Right lobe of liver (tissue), 6 donors: ENCODE measurements around the gene CDC42BPB. TPM values are rescaled to one million over a fixed set of nuclear protein-coding genes. Genes with fewer than 3 reads are reported as not detected.
A peak's percentile ranks its signal among the peaks of the same experiment; 100 is the strongest.

Source experiments
- ATAC-seq, 4 donors: fragments of 200-7000 bp; cut with Tn5 transposase; one replicate each; pipeline ENCODE4 v1.9.1; 2020; ENCODE audit warnings: mild to moderate bottlenecking in 4 of 4, moderate library complexity in 4 of 4
- DNase-seq, 3 donors: peaks; one replicate each; pipeline ENCODE4 v3.0.0-alpha.2; 2020
- H3K27ac ChIP-seq, 3 donors: fragments of 200-600 bp; one replicate each; pipeline ENCODE4 v1.8.0; 2022
- H3K27me3 ChIP-seq, 2 donors: fragments of 200-600 bp; one replicate each; pipeline ENCODE4 v1.8.0; 2022
- H3K36me3 ChIP-seq, 4 donors: fragments of 200-600 bp; sonication (generic) in 1 of 4; one replicate each; pipeline versions ENCODE4 v1.5.1 to v1.8.0; 2017 to 2022; ENCODE audit warnings: control low read depth in 1 of 4
- H3K4me1 ChIP-seq, 4 donors: fragments of 200-600 bp; sonication (generic) in 1 of 4; one replicate each; pipeline versions ENCODE4 v1.5.1 to v1.8.0; 2017 to 2022; ENCODE audit warnings: control low read depth in 1 of 4
- H3K4me3 ChIP-seq, 3 donors: fragments of 200-600 bp; one replicate each; pipeline ENCODE4 v1.8.0; 2022
- H3K9me3 ChIP-seq, 4 donors: fragments of 200-600 bp; sonication (generic) in 1 of 4; one replicate each; pipeline versions ENCODE4 v1.5.1 to v1.8.0; 2017 to 2022; ENCODE audit warnings: control low read depth in 1 of 4
- POLR2A ChIP-seq: fragments of 450-650 bp; IDR thresholded peaks from one replicate; pipeline ENCODE4 v1.6.1; 2017; ENCODE audit warnings: antibody characterized with exemption, mild to moderate bottlenecking
- WGBS: methylation state at CpG from one replicate; pipeline ENCODE4 v1.1.6; 2018; ENCODE audit warnings: low coverage, low lambda C conversion rate; ENCODE audit not compliant: insufficient coverage; ENCODE audit errors: missing lambda C conversion rate; 5-methylcytosine and 5-hydroxymethylcytosine counted together
- intact Hi-C, 2 donors: fragments of 100-400 bp; cut with DNase I; formaldehyde crosslinking; loops; one replicate each; pipeline versions ENCODE4 v1.11.2 to v1.14.1; 2022
- total RNA-seq, 6 experiments: library from RNA; depleted of rRNA in 2 of 6; stranded (reverse); fragments of >200 nt in 2 of 6; fragmentation: NEBNext Ultra II Directional in 3 of 6; extraction: Animal tissue kit (Norgen Biotek cat#: 25700) in 3 of 6; gene quantifications; one replicate each; pipeline versions ENCODE4 v1.1.0 to v1.2.4, GENCODE V29; 2016 to 2023
- TF ChIP-seq, protein P1 (sequence below), 4 donors: fragments of 200-600 bp in 3 of 4; fragments of 450-650 bp in 1 of 4; IDR thresholded peaks; one replicate each; pipeline versions ENCODE4 v1.5.1 to v1.8.0; 2016 to 2022; ENCODE audit warnings: antibody characterized with exemption in 4 of 4, mild to moderate bottlenecking in 2 of 4
- donor health status: DM: no; HTN: yes; CAD: no.
- donor health status: DM: no; HTN: no; CAD: no.
- donor health status: DM: no; HTN: no; CAD: no.
- donor health status: DM: no; HTN: yes; CAD: no.
- donor health status: DM: no; HTN: yes; CAD: no.

The CDC42BPB gene
- total RNA-seq, 6 experiments from 2014 or later, result 38.4 to 55.5 (median 43.0) TPM

DNA sequence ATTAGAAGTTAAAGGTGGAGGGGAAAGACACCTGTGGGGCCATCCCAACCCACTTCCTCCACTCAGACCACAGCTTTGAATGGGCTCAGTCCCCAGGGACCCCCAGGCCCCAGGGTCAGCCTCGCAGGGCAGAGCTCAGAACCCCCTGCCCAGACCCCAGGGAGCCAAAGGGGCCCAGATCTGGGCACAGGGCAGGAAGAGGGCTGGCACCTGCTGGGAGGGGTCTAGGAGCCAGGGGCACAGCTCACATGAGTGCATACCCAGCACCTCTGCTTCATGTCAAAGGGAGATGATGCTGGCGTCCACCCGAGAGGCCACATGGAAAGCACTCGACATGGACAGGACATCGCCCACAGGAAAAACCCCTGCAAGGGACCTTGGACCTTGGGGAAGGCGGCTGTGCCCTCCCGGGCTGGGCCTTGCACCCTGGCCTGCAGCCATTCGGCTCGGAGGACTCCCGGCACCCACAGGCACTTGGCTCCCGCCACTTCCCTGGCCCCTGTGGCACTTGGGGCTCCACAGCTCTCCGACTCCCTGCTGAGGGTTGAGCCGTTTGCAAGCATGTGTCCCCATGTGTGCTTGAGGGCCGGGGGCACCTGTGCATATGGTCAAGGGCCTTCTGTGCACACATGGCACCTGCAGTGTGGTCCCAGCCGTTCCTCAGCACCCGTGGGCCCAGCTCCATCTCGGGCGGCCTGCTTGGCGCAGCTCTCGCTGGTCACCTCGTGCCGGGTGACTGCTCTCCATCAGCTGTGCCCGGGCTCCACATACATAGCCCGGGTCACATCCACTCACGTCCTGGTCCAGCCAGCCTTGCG, 142.7 kb downstream of the CDC42BPB start:
- Histone ChIP-seq H3K4me3 (no peak overlapping the region), H3K9me3 (no peaks in the 10 kb centered on the region), H3K27ac (no peak overlapping the region), H3K36me3 (no peaks in the 10 kb centered on the region), H3K4me1 (peaks cover 0 to 5% (median 0%) of the 10 kb centered on the region in 4 donors), H3K27me3 (no peaks in the 10 kb centered on the region)
- ATAC-seq, result peak; percentile 48 to 62 (median 58)
- WGBS, result 49% methylated on average over 3 of the region's 26 CpGs
- DNase-seq, result peak in 1 of 3 donors; percentile 58
- intact Hi-C loops, result loop anchor here (5.0 to 10.0 kb wide), 2 partner anchors 140 to 142 kb away; partner anchors contain the start of gene TRAF3 (in 1 of the 2)
- TF ChIP-seq, protein P1, sequence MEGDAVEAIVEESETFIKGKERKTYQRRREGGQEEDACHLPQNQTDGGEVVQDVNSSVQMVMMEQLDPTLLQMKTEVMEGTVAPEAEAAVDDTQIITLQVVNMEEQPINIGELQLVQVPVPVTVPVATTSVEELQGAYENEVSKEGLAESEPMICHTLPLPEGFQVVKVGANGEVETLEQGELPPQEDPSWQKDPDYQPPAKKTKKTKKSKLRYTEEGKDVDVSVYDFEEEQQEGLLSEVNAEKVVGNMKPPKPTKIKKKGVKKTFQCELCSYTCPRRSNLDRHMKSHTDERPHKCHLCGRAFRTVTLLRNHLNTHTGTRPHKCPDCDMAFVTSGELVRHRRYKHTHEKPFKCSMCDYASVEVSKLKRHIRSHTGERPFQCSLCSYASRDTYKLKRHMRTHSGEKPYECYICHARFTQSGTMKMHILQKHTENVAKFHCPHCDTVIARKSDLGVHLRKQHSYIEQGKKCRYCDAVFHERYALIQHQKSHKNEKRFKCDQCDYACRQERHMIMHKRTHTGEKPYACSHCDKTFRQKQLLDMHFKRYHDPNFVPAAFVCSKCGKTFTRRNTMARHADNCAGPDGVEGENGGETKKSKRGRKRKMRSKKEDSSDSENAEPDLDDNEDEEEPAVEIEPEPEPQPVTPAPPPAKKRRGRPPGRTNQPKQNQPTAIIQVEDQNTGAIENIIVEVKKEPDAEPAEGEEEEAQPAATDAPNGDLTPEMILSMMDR (IDR thresholded peaks at IDR 0.05), result no peak
- no peak for TF ChIP-seq POLR2A

DNA sequence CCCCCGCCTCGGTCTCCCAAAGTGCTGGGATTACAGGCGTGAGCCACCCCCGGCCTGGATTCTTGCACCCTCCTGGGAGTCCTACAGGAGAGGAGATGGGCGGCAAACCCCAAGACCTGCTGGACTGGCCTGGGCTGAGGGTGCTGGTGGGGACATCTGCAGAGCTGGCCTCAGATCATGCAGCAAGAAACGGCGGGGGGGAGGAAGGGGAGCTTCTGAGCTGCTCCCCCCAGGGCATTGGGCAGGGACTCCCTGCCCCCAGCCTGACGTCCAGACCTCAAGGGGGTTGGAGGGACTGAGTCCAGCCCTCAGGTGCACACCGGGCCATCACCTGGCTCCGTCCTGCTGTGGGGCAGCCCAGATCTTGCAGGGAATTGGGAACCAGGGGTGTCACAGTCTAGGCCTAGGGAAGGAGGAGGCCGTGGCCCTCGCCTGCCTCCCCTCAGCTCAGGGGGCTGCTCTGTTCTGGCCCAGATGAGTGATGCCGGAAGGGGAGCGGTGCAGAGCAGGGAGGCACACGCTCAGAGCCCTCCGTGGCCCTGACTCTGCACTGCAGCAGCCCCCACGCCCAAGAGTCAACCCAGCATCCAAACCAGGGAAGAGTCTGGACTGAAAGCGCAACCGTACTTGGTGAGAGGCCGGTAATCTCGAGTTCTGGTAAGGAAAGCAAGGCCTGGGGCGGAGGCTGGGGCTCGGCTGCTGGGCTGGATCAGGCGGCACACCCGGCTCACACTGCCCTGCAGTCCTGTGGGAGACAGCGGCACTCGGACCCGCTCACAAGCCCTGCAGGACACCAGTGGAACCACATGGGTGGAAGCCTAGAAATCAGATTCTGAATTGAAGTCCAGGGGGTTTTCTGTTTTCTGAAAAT, 143.8 kb downstream of the CDC42BPB start:
- 90% methylated on average over 3 of the region's 28 CpGs for WGBS
- no peak overlapping the region for H3K4me3 ChIP-seq
- no peak for ATAC-seq
- no peak for TF ChIP-seq POLR2A
- intact Hi-C loops, result loop anchor here in 1 of 2 donors (10.0 kb wide), 1 partner anchor 139 kb away; the partner anchor contains the start of gene TRAF3
- H3K36me3 ChIP-seq, result no peaks in the 10 kb centered on the region
- no peak overlapping the region for H3K27ac ChIP-seq
- no peaks in the 10 kb centered on the region for H3K27me3 ChIP-seq
- H3K9me3 ChIP-seq, result no peaks in the 10 kb centered on the region
- H3K4me1 ChIP-seq, result peaks cover 0 to 5% (median 0%) of the 10 kb centered on the region in 4 donors
- peak in 1 of 3 donors; percentile 39 for DNase-seq

DNA sequence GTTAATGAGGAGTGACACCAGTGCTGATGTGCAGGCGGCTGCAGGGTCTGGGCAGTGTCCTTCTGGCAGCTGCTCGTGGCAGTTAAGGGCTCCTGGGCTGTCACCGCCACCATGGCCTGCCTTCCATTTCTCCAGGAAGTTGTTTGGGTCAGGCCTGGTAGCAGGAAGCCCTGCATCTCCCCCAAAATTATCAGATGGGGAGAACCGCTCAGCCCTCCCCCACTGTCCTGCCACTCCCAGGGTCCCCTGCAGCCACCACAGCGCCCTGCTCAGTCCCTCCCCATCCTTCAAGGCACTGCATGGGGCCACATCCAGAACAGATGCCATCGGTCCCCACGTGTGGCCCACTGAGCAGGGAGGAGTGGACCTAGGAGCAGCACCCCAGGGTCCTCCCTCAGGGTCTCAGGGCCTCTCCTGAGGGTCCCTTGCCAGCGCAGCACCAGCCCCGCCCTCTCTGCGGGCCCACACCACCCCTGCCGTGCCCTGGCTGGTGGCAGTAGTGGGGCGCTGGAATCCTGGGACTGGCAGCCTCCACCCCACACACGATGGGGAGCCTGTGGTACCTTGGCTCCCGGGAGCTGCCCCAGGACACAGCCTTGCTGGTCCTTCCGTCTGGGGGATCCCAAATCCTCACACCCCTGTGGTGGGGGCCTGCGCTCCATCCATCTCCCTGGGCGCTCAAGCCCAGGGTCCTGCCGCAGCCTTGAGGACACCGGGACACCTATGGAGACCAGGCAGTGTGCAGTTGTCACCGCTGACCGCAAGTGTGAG, 145.2 kb downstream of the CDC42BPB start:
- no peaks in the 10 kb centered on the region for H3K9me3 ChIP-seq
- H3K4me3 ChIP-seq, result no peak overlapping the region
- no peaks in the 10 kb centered on the region for H3K36me3 ChIP-seq
- TF ChIP-seq POLR2A, result no peak
- TF ChIP-seq, protein P1 (IDR thresholded peaks at IDR 0.05), result no peak
- WGBS, result 82% methylated on average over 2 of the region's 21 CpGs
- ATAC-seq (no peak), DNase-seq (peak in 1 of 3 donors; percentile 31)
- H3K4me1 ChIP-seq, result peaks cover 0 to 5% (median 0%) of the 10 kb centered on the region in 4 donors
- intact Hi-C loops, result loop anchor here in 1 of 2 donors (10.0 kb wide), 1 partner anchor 137 kb away; the partner anchor contains the start of gene TRAF3
- H3K27ac ChIP-seq, result no peak overlapping the region
- no peaks in the 10 kb centered on the region for H3K27me3 ChIP-seq

DNA sequence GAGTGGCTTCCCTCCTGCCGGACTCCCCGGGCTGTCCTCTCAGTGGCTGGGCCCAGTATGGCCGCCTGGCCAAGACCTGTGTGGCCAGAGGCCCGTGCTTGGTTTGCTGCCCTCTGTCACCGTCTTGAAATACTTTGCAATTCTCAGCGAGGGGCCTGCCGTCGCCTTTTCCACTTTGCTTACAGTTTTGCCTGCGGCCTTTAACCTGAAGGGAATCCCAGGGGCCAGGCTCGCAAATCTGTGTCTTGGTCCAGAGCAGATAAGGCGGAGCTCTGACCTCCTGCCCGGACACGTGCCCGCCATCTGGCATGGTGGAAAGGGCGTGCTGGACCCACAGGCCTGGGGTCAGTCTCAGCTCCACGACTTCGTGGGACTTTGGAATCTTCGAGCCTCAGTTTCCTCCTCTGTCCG, 145.8 kb downstream of the CDC42BPB start:
- Histone ChIP-seq H3K27me3 (no peaks in the 10 kb centered on the region), H3K4me1 (peaks cover 0 to 5% (median 0%) of the 10 kb centered on the region in 4 donors), H3K4me3 (no peak overlapping the region), H3K36me3 (no peaks in the 10 kb centered on the region), H3K27ac (no peak overlapping the region), H3K9me3 (no peaks in the 10 kb centered on the region)
- intact Hi-C loops, result loop anchor here in 1 of 2 donors (10.0 kb wide), 1 partner anchor 137 kb away; the partner anchor contains the start of gene TRAF3
- ATAC-seq, result no peak
- no peak for DNase-seq
- TF ChIP-seq POLR2A, result no peak
- TF ChIP-seq, protein P1 (IDR thresholded peaks at IDR 0.05), result no peak
- 80% methylated on average over 2 of the region's 19 CpGs for WGBS
